Activated naive CD4-positive, alpha-beta T cell treated with anti-CD3 and anti-CD28 coated beads, Interleukin-2, amount 10 ng/mL, durations not matched to agents 7 days and 5 days (primary cell): ENCODE data around the gene NRG4.
"Not testable (repeated sequence)": the region's sequence is repeated elsewhere in the genome, so short reads cannot be mapped to it uniquely, and the experiment has no call there.

Source experiments
- CTCF ChIA-PET: fragments of 350-600 bp; sonication (Branson Sonifier 250); formaldehyde crosslinking; loops from one replicate; lab custom pipeline; 2021; ENCODE audit warnings: antibody characterized with exemption; lab: Charles Lee
- DNase-seq: peaks from one replicate; pipeline ENCODE4 v3.0.0-alpha.2; 2020
- H3K27ac Mint-ChIP-seq: one replicate; pipeline ENCODE4 v1.8.0; 2021; ENCODE audit warnings: mild to moderate bottlenecking, moderate library complexity, mixed read lengths
- H3K27me3 Mint-ChIP-seq: one replicate; pipeline ENCODE4 v1.8.0; 2021; ENCODE audit warnings: mild to moderate bottlenecking, mixed read lengths
- H3K36me3 Mint-ChIP-seq: one replicate; pipeline ENCODE4 v1.8.0; 2021; ENCODE audit warnings: mixed read lengths
- H3K4me1 Mint-ChIP-seq: one replicate; pipeline ENCODE4 v1.8.0; 2021; ENCODE audit warnings: mixed read lengths
- H3K4me3 Mint-ChIP-seq: one replicate; pipeline ENCODE4 v1.8.0; 2021; ENCODE audit warnings: mild to moderate bottlenecking, moderate library complexity, mixed read lengths
- H3K9me3 Mint-ChIP-seq: one replicate; pipeline ENCODE4 v1.8.0; 2021; ENCODE audit warnings: mixed read lengths

The NRG4 gene

GRCh38 chr15:76032046-76032445 lies 19.8 kb upstream of the NRG4 start:
- Mint-ChIP-seq H3K9me3 (no peaks in the 10 kb centered on the region), H3K27me3 (peaks cover 22% of the 10 kb centered on the region), H3K4me1 (no peaks in the 10 kb centered on the region), H3K27ac (no peak overlapping the region), H3K36me3 (no peaks in the 10 kb centered on the region), H3K4me3 (no peak overlapping the region)
- CTCF ChIA-PET = no interaction called here
- no peak for DNase-seq

DNA sequence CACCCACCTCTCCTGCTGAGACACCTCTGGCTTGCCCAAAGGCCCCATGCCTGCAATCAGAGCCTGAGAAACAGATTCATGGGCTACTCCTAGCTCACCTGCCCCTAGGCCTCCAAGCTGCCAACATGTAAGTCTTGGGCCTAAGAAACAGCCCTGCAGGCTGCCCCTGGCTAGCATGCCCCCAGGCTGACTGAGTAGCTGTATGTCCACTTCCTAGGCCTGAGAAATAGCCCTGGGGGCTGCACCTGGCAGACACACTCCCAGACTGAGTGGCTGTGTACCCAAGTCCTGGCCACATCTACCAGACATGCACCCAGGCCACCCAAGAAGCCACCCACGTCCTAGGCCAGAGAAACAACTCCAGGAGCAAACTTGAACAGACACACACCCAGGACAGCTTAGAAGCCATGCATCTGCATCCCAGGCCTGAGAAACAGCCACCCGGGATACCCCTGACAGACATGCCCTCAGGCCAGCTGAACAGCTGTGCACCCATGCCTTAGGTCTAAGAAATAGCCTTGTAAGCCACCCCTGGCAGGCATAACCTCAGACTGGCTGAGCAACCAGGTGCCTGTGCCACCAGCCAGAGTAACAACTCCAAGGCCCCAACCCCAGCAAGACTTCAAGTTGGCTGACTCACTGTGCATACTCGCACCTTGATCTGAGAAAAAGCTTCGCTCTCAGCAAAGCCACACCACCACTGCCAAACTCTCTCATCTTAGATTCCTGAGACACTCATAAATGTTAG lies 12.0 kb upstream of the NRG4 start:
- Mint-ChIP-seq H3K27me3 (peaks cover 11% of the 10 kb centered on the region), H3K9me3 (peaks cover 12% of the 10 kb centered on the region)
- no peak for DNase-seq

GRCh38 chr15:76013470-76013869 lies 1.2 kb upstream of the NRG4 start:
- H3K36me3 Mint-ChIP-seq, CTCF ChIA-PET, H3K9me3 Mint-ChIP-seq, H3K27ac Mint-ChIP-seq, H3K4me3 Mint-ChIP-seq, H3K4me1 Mint-ChIP-seq, DNase-seq: not testable (repeated sequence)
- peaks cover 13% of the 10 kb centered on the region for H3K27me3 Mint-ChIP-seq

More for the DNA sequence above, 12.0 kb upstream of the NRG4 start:
- CTCF ChIA-PET = no interaction called here
- Mint-ChIP-seq H3K36me3 (no peaks in the 10 kb centered on the region), H3K4me1 (no peaks in the 10 kb centered on the region), H3K4me3 (no peak overlapping the region), H3K27ac (no peak overlapping the region)

- DNase-seq = no peak
- Mint-ChIP-seq H3K27ac (no peak overlapping the region), H3K4me3 (no peak overlapping the region), H3K4me1 (peaks cover 2% of the 10 kb centered on the region), H3K36me3 (no peaks in the 10 kb centered on the region), H3K27me3 (peaks cover 16% of the 10 kb centered on the region), H3K9me3 (no peaks in the 10 kb centered on the region)
- CTCF ChIA-PET = interaction anchor here (0.6 kb wide), 1 partner anchor 27 kb away, joined by 3 read pairs; no protein-coding TSS in a partner anchor
Measured at GRCh38 chr15:76010613-76011012, 1.6 kb downstream of the NRG4 start.

- H3K27ac Mint-ChIP-seq = no peak overlapping the region
Measured at GRCh38 chr15:76006136-76006778, 6.0 kb downstream of the NRG4 start.

GRCh38 chr15:76003364-76003763 lies 8.9 kb downstream of the NRG4 start:
- no peak overlapping the region for H3K27ac Mint-ChIP-seq
- no peaks in the 10 kb centered on the region for H3K36me3 Mint-ChIP-seq
- CTCF ChIA-PET = no interaction called here
- H3K4me3 Mint-ChIP-seq = no peak overlapping the region
- peaks cover 23% of the 10 kb centered on the region for H3K27me3 Mint-ChIP-seq
- no peaks in the 10 kb centered on the region for H3K9me3 Mint-ChIP-seq
- no peaks in the 10 kb centered on the region for H3K4me1 Mint-ChIP-seq
- DNase-seq = no peak

More at GRCh38 chr15:76006136-76006778, 6.0 kb downstream of the NRG4 start:
- CTCF ChIA-PET = interaction anchor here (1.0 kb wide), 1 partner anchor 133 kb away, joined by 3 read pairs; no protein-coding TSS in a partner anchor
- Mint-ChIP-seq H3K9me3 (no peaks in the 10 kb centered on the region), H3K36me3 (no peaks in the 10 kb centered on the region), H3K4me1 (no peaks in the 10 kb centered on the region), H3K4me3 (no peak overlapping the region), H3K27me3 (peaks cover 18% of the 10 kb centered on the region)
- no peak for DNase-seq

GRCh38 chr15:75995611-75996010 lies 16.6 kb downstream of the NRG4 start:
- Mint-ChIP-seq H3K27me3 (peaks cover 14% of the 10 kb centered on the region), H3K4me3 (no peak overlapping the region), H3K27ac (no peak overlapping the region), H3K9me3 (peaks cover 2% of the 10 kb centered on the region), H3K4me1 (no peaks in the 10 kb centered on the region), H3K36me3 (no peaks in the 10 kb centered on the region)
- DNase-seq = no peak
- CTCF ChIA-PET = interaction anchor here (0.6 kb wide), 1 partner anchor 193 kb away, joined by 3 read pairs; no protein-coding TSS in a partner anchor

GRCh38 chr15:75994220-75994619 lies 18.0 kb downstream of the NRG4 start:
- no peaks in the 10 kb centered on the region for H3K4me1 Mint-ChIP-seq
- H3K27me3 Mint-ChIP-seq = peaks cover 15% of the 10 kb centered on the region
- peaks cover 2% of the 10 kb centered on the region for H3K9me3 Mint-ChIP-seq
- DNase-seq = no peak
- H3K4me3 Mint-ChIP-seq = no peak overlapping the region
- no peaks in the 10 kb centered on the region for H3K36me3 Mint-ChIP-seq
- CTCF ChIA-PET = no interaction called here
- no peak overlapping the region for H3K27ac Mint-ChIP-seq

DNA sequence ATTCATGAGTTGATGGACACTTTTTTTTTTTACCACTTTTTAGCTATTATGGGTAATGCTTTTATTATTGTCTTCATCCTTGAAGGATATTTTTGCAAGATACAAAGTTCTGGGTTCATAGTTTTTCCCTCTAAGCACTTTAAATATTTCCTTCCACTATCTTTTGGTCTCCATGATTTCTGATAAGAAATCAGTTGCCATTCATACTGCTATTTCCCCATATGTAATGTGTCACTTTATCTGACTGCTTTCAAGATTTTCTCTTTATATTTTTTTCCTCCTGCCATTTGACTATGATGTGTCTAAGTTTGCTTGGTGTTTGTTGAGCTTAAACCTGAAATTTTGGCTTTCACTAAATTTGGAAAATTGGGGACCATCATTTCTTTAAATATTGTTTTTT lies 19.3 kb downstream of the NRG4 start:
- Mint-ChIP-seq H3K27ac (no peak overlapping the region), H3K9me3 (peaks cover 2% of the 10 kb centered on the region), H3K4me3 (no peak overlapping the region), H3K36me3 (no peaks in the 10 kb centered on the region), H3K4me1 (no peaks in the 10 kb centered on the region), H3K27me3 (peaks cover 15% of the 10 kb centered on the region)
- no peak for DNase-seq
- CTCF ChIA-PET = no interaction called here

GRCh38 chr15:75989875-75990274 lies 22.3 kb downstream of the NRG4 start:
- Mint-ChIP-seq H3K9me3 (peaks cover 2% of the 10 kb centered on the region), H3K4me1 (no peaks in the 10 kb centered on the region), H3K36me3 (no peaks in the 10 kb centered on the region), H3K27ac (no peak overlapping the region), H3K4me3 (no peak overlapping the region), H3K27me3 (peaks cover 8% of the 10 kb centered on the region)
- CTCF ChIA-PET = interaction anchor here (0.8 kb wide), 1 partner anchor 13 kb away, joined by 4 read pairs; no protein-coding TSS in a partner anchor
- DNase-seq = no peak

DNA sequence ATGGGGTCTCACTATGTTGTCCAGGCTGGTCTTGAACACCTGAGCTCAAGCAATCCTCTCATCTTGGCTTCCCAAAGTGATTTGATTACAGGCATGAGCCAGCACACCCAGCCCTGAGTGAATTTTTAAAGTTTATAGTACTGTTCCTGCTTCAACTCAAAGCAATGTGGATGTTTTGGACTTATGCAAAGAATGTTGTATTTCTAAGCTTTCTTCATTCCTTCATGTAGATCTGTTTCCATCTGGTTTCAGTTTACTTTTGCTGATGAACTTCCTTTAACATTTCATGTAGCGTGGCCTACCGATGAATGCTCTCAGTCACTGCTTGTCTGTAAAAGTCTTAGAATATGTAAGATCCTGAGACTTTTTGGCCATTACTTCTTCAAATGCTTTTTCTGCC lies 23.2 kb downstream of the NRG4 start:
- no peaks in the 10 kb centered on the region for H3K36me3 Mint-ChIP-seq

GRCh38 chr15:75985971-75986370 lies 26.3 kb downstream of the NRG4 start:
- Mint-ChIP-seq H3K27ac (no peak overlapping the region), H3K4me3 (no peak overlapping the region)
- CTCF ChIA-PET = no interaction called here

More for the DNA sequence above, 23.2 kb downstream of the NRG4 start:
- Mint-ChIP-seq H3K27ac (no peak overlapping the region), H3K9me3 (peaks cover 2% of the 10 kb centered on the region), H3K4me3 (no peak overlapping the region), H3K27me3 (peaks cover 6% of the 10 kb centered on the region), H3K4me1 (no peaks in the 10 kb centered on the region)
- DNase-seq = no peak
- CTCF ChIA-PET = no interaction called here

GRCh38 chr15:75984706-75985105 lies 27.5 kb downstream of the NRG4 start:
- H3K4me1 Mint-ChIP-seq, DNase-seq, H3K4me3 Mint-ChIP-seq, CTCF ChIA-PET, H3K36me3 Mint-ChIP-seq, H3K27ac Mint-ChIP-seq, H3K9me3 Mint-ChIP-seq: not testable (repeated sequence)
- peaks cover 11% of the 10 kb centered on the region for H3K27me3 Mint-ChIP-seq

More at GRCh38 chr15:75985971-75986370, 26.3 kb downstream of the NRG4 start:
- Mint-ChIP-seq H3K36me3 (no peaks in the 10 kb centered on the region), H3K27me3 (peaks cover 17% of the 10 kb centered on the region), H3K4me1 (no peaks in the 10 kb centered on the region), H3K9me3 (no peaks in the 10 kb centered on the region)
- no peak for DNase-seq

DNA sequence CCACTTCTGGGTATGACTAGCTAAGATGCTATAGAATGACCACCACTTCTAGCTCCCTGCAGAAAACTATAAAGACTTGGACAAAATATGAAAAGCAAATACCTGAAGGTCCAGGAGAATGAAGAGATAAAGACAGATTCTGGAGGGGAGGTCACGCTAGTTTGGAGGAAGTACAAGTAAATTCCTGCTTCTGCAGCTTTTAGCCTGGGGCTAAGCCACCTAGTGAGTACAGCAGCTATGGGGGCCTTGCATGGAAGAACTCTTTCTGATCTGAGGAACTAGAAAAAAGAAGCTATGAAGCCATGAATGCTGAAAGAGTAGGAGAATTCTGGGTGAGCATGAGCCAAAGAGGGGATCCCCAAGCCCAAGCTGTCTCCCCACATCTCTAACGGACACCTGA lies 29.8 kb downstream of the NRG4 start:
- Mint-ChIP-seq H3K36me3 (no peaks in the 10 kb centered on the region), H3K9me3 (no peaks in the 10 kb centered on the region), H3K27ac (no peak overlapping the region), H3K4me3 (no peak overlapping the region), H3K4me1 (no peaks in the 10 kb centered on the region), H3K27me3 (peaks cover 11% of the 10 kb centered on the region)
- no peak for DNase-seq
- CTCF ChIA-PET = no interaction called here
